AG04450 (cell line): Measurements from ENCODE around the gene LCA5L. TPM values are rescaled to one million over a fixed set of nuclear protein-coding genes. Genes with fewer than 3 reads are reported as not detected.

Source experiments
- CTCF ChIA-PET: fragments of 300-600, 350-600 bp; formaldehyde crosslinking; extraction: SDS; loops from one replicate; lab custom pipeline; 2022; ENCODE audit warnings: antibody characterized with exemption, inconsistent platforms; lab: Charles Lee
- POLR2A ChIA-PET: fragments of 350-600 bp; formaldehyde crosslinking; extraction: SDS; loops from one replicate; lab custom pipeline; 2021; ENCODE audit warnings: antibody characterized with exemption, inconsistent platforms; lab: Yijun Ruan, JAX
- DNase-seq: peaks from one replicate; pipeline ENCODE4 v3.0.0-alpha.2; 2011; ENCODE audit warnings: low read depth, low spot score
- H3K27ac ChIP-seq: one replicate; pipeline ENCODE4 v1.5.1; 2012; ENCODE audit warnings: low read depth, low read length, control low read depth
- H3K27me3 ChIP-seq: one replicate; pipeline ENCODE4 v1.6.0; 2012; ENCODE audit warnings: low read length; ENCODE audit not compliant: control insufficient read depth, insufficient read depth
- H3K4me3 ChIP-seq: 2 replicates; pipeline ENCODE4 v1.5.1; 2011; ENCODE audit warnings: mild to moderate bottlenecking, low read depth, low read length, control low read depth
- H3K9me3 ChIP-seq: 2 replicates; pipeline ENCODE4 v1.5.1; 2012; ENCODE audit warnings: low read length; ENCODE audit not compliant: control insufficient read depth, insufficient read depth
- CTCF ChIP-seq: IDR thresholded peaks from 2 replicates; pipeline ENCODE4 v1.5.1; 2011; ENCODE audit warnings: low read depth, low read length, control low read depth, inconsistent platforms
- polyA plus RNA-seq: library from polyadenylated mRNA; depleted of rRNA; stranded (reverse); fragments of >200 nt; gene quantifications from 2 replicates; pipeline ENCODE4 v1.2.3, GENCODE V29; 2011

Gene LCA5L
- polyA plus RNA-seq, 1 experiment: 1.1 TPM

GRCh38 chr21:39406065-39406464 lies 39.5 kb downstream of the LCA5L start:
- no peak overlapping the region for H3K4me3 ChIP-seq
- H3K27me3 ChIP-seq: no peaks in the 10 kb centered on the region
- no peak for TF ChIP-seq CTCF
- ChIA-PET POLR2A (no interaction called here), CTCF (no interaction called here)
- no peak for DNase-seq
- H3K9me3 ChIP-seq: peaks cover 9% of the 10 kb centered on the region; the same call in 1 of the 2 replicates
- H3K27ac ChIP-seq: no peak overlapping the region

DNA sequence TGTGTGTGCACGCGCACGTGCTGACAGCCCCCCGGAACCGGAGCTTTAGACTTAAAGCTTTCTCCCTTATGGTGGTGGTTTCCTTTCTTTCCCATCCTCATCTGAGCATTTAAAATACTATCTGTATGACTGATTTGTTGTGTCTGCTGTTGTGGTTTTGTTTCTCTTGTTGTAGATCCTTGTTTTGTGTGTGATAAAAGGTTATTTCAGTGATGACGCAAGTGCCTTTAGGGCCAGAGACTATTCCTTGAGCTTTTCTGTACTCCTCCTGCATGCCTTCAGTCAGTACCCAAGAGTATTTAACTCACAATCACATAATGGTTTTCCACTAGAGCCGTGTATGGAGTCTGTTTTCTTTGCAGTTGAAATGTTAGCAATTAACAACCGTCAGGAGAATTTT lies 45.4 kb downstream of the LCA5L start:
- CTCF ChIA-PET: no interaction called here

DNA sequence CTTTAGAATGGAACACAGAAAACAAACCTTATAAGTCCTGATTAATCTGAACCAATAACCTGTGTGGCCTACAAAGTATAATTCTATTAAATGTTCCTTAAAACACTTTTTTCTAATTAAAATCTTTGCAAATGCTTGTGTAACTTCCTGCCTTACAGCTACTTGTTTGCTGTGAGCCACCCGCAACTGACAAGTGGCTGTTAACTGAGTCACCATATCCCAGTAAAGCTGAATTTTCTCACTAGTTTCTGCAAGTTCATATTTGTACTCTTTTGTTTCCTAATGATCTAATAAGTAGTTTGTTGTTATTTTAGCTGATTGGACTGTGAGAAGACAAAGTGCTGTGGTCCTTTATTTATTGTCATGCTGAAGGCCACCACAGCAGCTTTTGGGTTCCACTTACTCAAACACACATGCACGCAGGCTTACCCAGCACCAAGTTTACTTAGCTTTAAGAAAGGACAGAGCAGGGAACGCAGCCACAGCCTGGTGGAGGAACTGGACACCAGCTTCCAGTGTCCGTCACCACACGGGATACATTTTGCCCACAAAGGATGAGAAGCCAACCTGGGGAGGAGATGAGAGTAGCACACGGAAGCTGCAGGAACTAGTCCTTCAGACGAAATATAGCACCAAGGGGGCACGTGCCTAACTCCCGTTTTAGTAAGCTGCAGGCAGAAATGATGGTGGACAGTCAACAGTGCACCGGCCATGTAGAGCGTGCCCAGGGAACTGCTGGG lies 47.8 kb downstream of the LCA5L start:
- H3K27me3 ChIP-seq: no peaks in the 10 kb centered on the region
- POLR2A ChIA-PET: interaction anchor here (0.6 kb wide), 1 partner anchor 112 kb away, joined by 4 read pairs; no protein-coding TSS in a partner anchor
- DNase-seq: no peak
- H3K9me3 ChIP-seq: no peaks in the 10 kb centered on the region
- CTCF ChIA-PET: interaction anchor here (0.9 to 1.2 kb wide), 2 partner anchors 10 to 44 kb away, joined by 3 to 5 read pairs; no protein-coding TSS in a partner anchor
- no peak overlapping the region for H3K27ac ChIP-seq
- H3K4me3 ChIP-seq: no peak overlapping the region
- TF ChIP-seq CTCF: no peak

More for the DNA sequence above, 45.4 kb downstream of the LCA5L start:
- no peak overlapping the region for H3K27ac ChIP-seq
- TF ChIP-seq CTCF: no peak
- POLR2A ChIA-PET: no interaction called here
- H3K9me3 ChIP-seq: 0 out of 2 replicates have a peak, but pooled peaks cover 2% of the 10 kb centered on the region
- H3K4me3 ChIP-seq: no peak overlapping the region
- DNase-seq: no peak
- no peaks in the 10 kb centered on the region for H3K27me3 ChIP-seq

DNA sequence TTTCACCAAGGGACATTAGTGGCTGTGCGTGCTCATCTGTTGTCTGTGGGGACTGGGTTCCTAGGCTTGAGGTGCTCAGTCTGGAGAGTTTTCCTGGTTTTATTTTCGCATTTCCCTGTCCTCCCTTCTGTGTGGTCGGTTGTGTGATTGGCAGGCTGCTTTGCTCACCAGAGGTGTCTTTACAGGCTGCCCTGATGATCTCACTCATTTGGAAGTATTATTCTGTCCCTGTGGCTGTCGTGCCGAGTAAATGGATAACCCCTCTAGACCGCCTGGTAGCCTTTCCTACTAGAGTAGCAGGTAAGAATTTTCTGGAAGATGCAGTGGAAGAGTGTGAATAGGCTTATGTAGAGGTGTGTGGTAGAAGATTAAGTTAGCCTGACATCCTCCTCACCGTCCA lies 52.6 kb downstream of the LCA5L start:
- no peaks in the 10 kb centered on the region for H3K9me3 ChIP-seq
- no peak overlapping the region for H3K27ac ChIP-seq
- no peak overlapping the region for H3K4me3 ChIP-seq
- TF ChIP-seq CTCF: no peak
- no peaks in the 10 kb centered on the region for H3K27me3 ChIP-seq
- ChIA-PET CTCF (no interaction called here), POLR2A (interaction anchor here (0.7 kb wide), 1 partner anchor 61 kb away, joined by 4 read pairs; no protein-coding TSS in a partner anchor)
- no peak for DNase-seq

- Histone ChIP-seq H3K4me3 (no peak overlapping the region), H3K27ac (peak overlapping the region; percentile 11), H3K9me3 (peaks cover 2% of the 10 kb centered on the region; the same call in 1 of the 2 replicates), H3K27me3 (no peaks in the 10 kb centered on the region)
- ChIA-PET POLR2A (no interaction called here), CTCF (no interaction called here)
- no peak for DNase-seq
- 0 out of 2 replicates have a peak, but pooled peaks have one; percentile 5 for TF ChIP-seq CTCF
Measured at GRCh38 chr21:39390212-39390765, 55.3 kb downstream of the LCA5L start.
